Adrenal gland (tissue), 12 donors: Measurements from ENCODE around the gene UGT1A10. TPM values are rescaled to one million over a fixed set of nuclear protein-coding genes. Genes with fewer than 3 reads are reported as not detected.
"Not testable (repeated sequence)": the region's sequence is repeated elsewhere in the genome, so short reads cannot be mapped to it uniquely, and the experiment has no call there.

Experiments used
- DNase-seq, 7 donors: peaks; one replicate each; pipeline ENCODE4 v3.0.0-alpha.2; 2019 to 2020
- H3K27ac ChIP-seq, 5 donors: fragments of 200-600 bp; sonication (generic) in 4 of 5; 1 replicate in 3 of 5; 2 replicates in 2 of 5; pipeline versions ENCODE4 v1.5.1 to v1.8.0; 2016 to 2020; ENCODE audit warnings: mild to moderate bottlenecking in 1 of 5
- H3K27me3 ChIP-seq: fragments of 200-600 bp; 2 replicates; pipeline ENCODE4 v1.8.0; 2021
- H3K36me3 ChIP-seq, 2 donors: fragments of 200-600 bp; replicated peaks in 1 of 2; 1 replicate in 1 of 2; 2 replicates in 1 of 2; pipeline versions ENCODE4 v1.5.1 to v1.8.0; 2018 to 2022
- H3K4me1 ChIP-seq, 2 donors: fragments of 200-600 bp; replicated peaks in 1 of 2; 1 replicate in 1 of 2; 2 replicates in 1 of 2; pipeline versions ENCODE4 v1.5.1 to v1.8.0; 2018 to 2021
- H3K4me3 ChIP-seq, 4 donors: fragments of 200-600 bp; sonication (generic) in 3 of 4; one replicate each; pipeline ENCODE4 v1.5.1; 2016 to 2018
- H3K9me3 ChIP-seq, 3 donors: fragments of 200-600 bp; sonication (generic) in 1 of 3; replicated peaks in 1 of 3; 1 replicate in 2 of 3; 2 replicates in 1 of 3; pipeline versions ENCODE4 v1.5.1 to v1.8.0; 2016 to 2021
- POLR2A ChIP-seq, 2 donors: fragments of 450-650 bp; IDR thresholded peaks; one replicate each; pipeline ENCODE4 v1.6.1; 2017; ENCODE audit warnings: antibody characterized with exemption in 2 of 2, mild to moderate bottlenecking in 2 of 2, moderate library complexity in 1 of 2
- WGBS, 4 donors: extraction: QIAGEN DNeasy Blood & Tissue Kit in 2 of 4; methylation state at CpG; one replicate each; pipeline versions ENCODE4 v1.1.5 to v1.1.7; 2013 to 2017; 5-methylcytosine and 5-hydroxymethylcytosine counted together
- intact Hi-C, 2 donors: fragments of 100-400 bp; cut with DNase I; formaldehyde crosslinking; loops; one replicate each; pipeline versions ENCODE4 v1.14.1 to v1.15.0; 2022 to 2023
- polyA plus RNA-seq, 3 donors: library from polyadenylated mRNA; stranded (reverse); fragments of 200-250 nt in 2 of 3; fragments of 350-450 nt in 1 of 3; fragmentation: Illumina TruSeq in 1 of 3; extraction: RNeasy Lipid Tissue Mini Kit (QIAGEN cat#74804) in 1 of 3; gene quantifications; one replicate each; pipeline ENCODE4 v1.2.3, GENCODE V29; 2013 to 2014
- total RNA-seq, 9 donors: library from RNA; depleted of rRNA in 4 of 9; stranded (reverse); fragments of >200 nt in 4 of 9; fragments of 120-200 nt in 1 of 9; fragmentation: NEBNext Ultra II Directional in 1 of 9; extraction: Animal tissue kit (Norgen Biotek cat#: 25700) in 1 of 9; gene quantifications; one replicate each; pipeline versions ENCODE4 v1.1.0 to v1.2.4, GENCODE V29; 2013 to 2023
- TF ChIP-seq, protein P1 (sequence below), 6 experiments: fragments of 450-650 bp in 4 of 6; fragments of 200-600 bp in 2 of 6; sonication (generic) in 1 of 6; IDR thresholded peaks; 1 replicate in 5 of 6; 2 replicates in 1 of 6; pipeline versions ENCODE4 v1.5.1 to v1.8.0; 2016 to 2021; ENCODE audit warnings: antibody characterized with exemption in 6 of 6, mild to moderate bottlenecking in 2 of 6, moderate library complexity in 1 of 6
- donor health status: healthy with polysubstance abuse.
- donor health status: Bipolar disorder and iron deficiency.
- donor health status: DM: yes; HTN: yes; CAD: no.
- donor health status: DM: no; HTN: no; CAD: no.
- donor health status: DM: no; HTN: no; CAD: no.
- donor health status: DM: yes; HTN: yes; CAD: no.

UGT1A10 gene
- total and polyA plus RNA-seq, 12 donors, result not detected

DNA sequence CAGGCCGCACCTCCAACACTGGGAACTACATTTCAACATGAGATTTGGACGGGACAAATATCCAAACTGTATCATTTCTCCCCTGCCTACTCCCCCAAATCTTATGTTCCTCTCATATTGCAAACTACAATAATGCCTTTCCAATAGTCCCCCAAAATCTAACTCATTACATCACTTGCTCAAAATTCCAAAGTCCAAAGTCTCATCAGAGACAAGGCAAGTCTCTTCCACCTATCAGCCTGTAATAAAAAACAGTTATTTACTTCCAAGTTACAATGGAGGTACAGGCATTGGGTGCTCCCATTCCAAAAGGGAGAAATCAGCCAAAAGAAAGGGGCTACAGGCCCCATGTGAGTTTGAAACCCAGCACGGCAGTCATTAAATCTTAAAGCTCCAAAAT lies 31.4 kb upstream of the UGT1A10 start:
- WGBS, 4 donors, result 79 to 89% (median 86%) methylated on average over 3 of the region's 3 CpGs
- Histone ChIP-seq H3K4me3 (no peak overlapping the region), H3K36me3 (no peaks in the 10 kb centered on the region), H3K27ac (no peak overlapping the region), H3K27me3 (peaks cover 11% of the 10 kb centered on the region), H3K9me3 (no peaks in the 10 kb centered on the region), H3K4me1 (no peaks in the 10 kb centered on the region)
- intact Hi-C loops, result no loop called here
- TF ChIP-seq POLR2A (IDR thresholded peaks at IDR 0.05), result no peak
- TF ChIP-seq, protein P1, sequence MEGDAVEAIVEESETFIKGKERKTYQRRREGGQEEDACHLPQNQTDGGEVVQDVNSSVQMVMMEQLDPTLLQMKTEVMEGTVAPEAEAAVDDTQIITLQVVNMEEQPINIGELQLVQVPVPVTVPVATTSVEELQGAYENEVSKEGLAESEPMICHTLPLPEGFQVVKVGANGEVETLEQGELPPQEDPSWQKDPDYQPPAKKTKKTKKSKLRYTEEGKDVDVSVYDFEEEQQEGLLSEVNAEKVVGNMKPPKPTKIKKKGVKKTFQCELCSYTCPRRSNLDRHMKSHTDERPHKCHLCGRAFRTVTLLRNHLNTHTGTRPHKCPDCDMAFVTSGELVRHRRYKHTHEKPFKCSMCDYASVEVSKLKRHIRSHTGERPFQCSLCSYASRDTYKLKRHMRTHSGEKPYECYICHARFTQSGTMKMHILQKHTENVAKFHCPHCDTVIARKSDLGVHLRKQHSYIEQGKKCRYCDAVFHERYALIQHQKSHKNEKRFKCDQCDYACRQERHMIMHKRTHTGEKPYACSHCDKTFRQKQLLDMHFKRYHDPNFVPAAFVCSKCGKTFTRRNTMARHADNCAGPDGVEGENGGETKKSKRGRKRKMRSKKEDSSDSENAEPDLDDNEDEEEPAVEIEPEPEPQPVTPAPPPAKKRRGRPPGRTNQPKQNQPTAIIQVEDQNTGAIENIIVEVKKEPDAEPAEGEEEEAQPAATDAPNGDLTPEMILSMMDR (IDR thresholded peaks at IDR 0.05), result no peak
- no peak for DNase-seq

DNA sequence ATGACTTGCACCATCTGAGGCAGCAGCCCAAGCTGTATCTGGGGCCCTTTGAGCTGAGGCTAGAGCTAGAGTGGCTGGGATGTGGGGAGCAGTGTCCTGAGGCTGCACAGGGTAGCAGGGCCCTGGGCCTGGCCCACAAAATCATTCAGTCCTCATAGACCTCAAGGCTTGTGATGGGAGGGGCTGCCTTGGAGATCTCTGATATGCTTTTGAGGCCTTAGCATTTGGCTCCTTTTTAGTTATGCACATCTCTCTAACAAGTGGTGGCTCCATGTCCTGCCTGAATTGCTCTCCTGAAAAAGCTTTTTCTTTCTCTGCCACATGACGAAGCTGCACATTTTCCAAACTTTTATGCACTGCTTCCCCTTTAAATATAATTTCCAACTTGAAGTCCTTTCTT lies 30.6 kb upstream of the UGT1A10 start:
- DNase-seq, result no peak
- WGBS, 4 donors, result 76 to 100% (median 89%) methylated on average over 1 of the region's 1 CpG
- Histone ChIP-seq H3K27me3 (peaks cover 11% of the 10 kb centered on the region), H3K4me3 (no peak overlapping the region), H3K36me3 (no peaks in the 10 kb centered on the region), H3K4me1 (no peaks in the 10 kb centered on the region), H3K9me3 (no peaks in the 10 kb centered on the region), H3K27ac (no peak overlapping the region)
- intact Hi-C loops, result no loop called here
- TF ChIP-seq POLR2A (IDR thresholded peaks at IDR 0.05), result no peak
- TF ChIP-seq, protein P1 (IDR thresholded peaks at IDR 0.05), result no peak

DNA sequence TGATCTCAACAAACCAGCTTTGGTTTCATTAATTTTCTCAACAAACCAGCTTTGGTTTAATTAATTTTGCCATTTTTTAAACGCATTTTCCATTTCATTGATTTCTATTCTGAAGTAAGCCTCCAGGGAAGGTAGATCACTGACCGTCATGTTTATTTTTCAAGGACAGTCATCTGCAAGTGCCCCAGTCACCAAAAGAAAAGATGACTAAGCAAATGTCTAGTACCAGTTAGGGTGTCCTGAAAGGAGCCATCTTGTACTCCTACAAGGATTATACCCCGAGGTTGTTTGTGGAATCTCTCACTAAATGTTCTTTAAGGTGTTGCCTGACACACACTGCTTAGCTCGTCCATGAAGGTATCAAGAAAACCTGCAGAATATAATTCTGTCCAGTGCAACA lies 25.0 kb upstream of the UGT1A10 start:
- Histone ChIP-seq H3K36me3 (no peaks in the 10 kb centered on the region), H3K27me3 (peaks cover 2% of the 10 kb centered on the region), H3K4me1 (no peaks in the 10 kb centered on the region), H3K9me3 (no peaks in the 10 kb centered on the region), H3K27ac (no peak overlapping the region), H3K4me3 (no peak overlapping the region)
- WGBS, 4 donors, result 61 to 70% (median 68%) methylated on average over 4 of the region's 4 CpGs
- TF ChIP-seq POLR2A (IDR thresholded peaks at IDR 0.05), result no peak
- TF ChIP-seq, protein P1 (IDR thresholded peaks at IDR 0.05), result no peak
- no peak for DNase-seq
- intact Hi-C loops, result no loop called here

DNA sequence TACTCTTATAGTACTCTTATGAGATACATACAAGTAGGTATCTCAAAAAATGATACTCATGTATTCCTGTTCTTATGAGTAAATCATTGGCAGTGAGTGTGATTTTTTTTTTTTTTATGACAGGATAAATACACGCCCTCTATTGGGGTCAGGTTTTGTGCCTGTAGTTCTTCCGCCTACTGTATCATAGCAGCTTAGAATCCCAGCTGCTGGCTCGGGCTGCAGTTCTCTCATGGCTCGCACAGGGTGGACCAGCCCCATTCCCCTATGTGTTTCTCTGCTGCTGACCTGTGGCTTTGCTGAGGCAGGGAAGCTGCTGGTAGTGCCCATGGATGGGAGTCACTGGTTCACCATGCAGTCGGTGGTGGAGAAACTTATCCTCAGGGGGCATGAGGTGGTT lies 18.8 kb upstream of the UGT1A10 start, which contains the start of gene UGT1A8:
Gene UGT1A8 (plus strand): TSS at position 158 of the 400 bp plus-strand sequence. CDS start 75 bp downstream, at position 233.
- H3K9me3 ChIP-seq, H3K4me1 ChIP-seq, H3K27ac ChIP-seq, DNase-seq, intact Hi-C loops, H3K36me3 ChIP-seq, H3K4me3 ChIP-seq, H3K27me3 ChIP-seq: not testable (repeated sequence)
- WGBS, 4 donors, result 72 to 82% (median 77%) methylated on average over 5 of the region's 5 CpGs

DNA sequence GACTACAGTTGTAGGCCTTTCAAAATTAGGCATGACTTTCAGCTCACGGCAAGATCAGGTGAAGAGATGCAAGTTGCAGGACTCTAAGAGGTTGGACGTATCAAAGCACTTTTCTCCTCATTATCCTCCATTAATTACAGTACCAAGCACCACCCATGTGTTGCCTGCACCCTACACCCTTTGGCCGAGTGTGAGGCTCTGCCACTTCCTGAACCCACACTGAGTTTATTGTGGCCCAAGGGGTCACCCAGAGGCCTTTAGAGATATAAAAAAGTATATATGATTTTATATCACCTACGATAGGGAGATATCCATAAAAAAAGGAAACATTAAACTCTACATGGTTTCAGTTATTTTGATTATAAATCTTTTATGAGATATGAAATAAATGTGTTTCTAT lies 16.0 kb upstream of the UGT1A10 start:
- TF ChIP-seq POLR2A (IDR thresholded peaks at IDR 0.05), result no peak
- TF ChIP-seq, protein P1 (IDR thresholded peaks at IDR 0.05), result no peak
- Histone ChIP-seq H3K4me3 (no peak overlapping the region), H3K27me3 (peaks cover 13% of the 10 kb centered on the region), H3K4me1 (no peaks in the 10 kb centered on the region), H3K36me3 (no peaks in the 10 kb centered on the region), H3K27ac (no peak overlapping the region), H3K9me3 (no peaks in the 10 kb centered on the region)
- intact Hi-C loops, result no loop called here
- 74 to 81% (median 78%) methylated on average over 4 of the region's 4 CpGs for WGBS, 4 donors
- no peak for DNase-seq

DNA sequence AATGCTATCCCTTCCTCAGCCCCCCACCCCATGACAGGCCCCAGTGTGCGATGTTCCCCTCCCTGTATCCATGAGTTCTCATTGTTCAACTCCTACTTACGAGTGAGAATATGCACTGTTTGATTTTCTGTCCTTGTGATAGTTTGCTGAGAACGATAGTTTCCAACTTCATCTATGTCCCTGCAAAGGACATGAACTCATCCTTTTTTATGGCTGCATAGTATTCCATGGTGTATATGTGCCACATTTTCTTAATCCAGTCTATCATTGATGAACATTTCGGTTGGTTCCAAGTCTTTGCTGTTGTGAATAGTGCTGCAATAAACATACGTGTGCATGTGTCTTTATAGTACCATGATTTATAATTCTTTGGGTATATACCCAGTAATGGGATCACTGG lies 14.4 kb upstream of the UGT1A10 start:
- WGBS, 4 donors, result 74 to 86% (median 84%) methylated on average over 5 of the region's 5 CpGs
- H3K27me3 ChIP-seq, result peaks cover 12% of the 10 kb centered on the region
- H3K9me3 ChIP-seq, intact Hi-C loops, DNase-seq, H3K36me3 ChIP-seq, H3K4me3 ChIP-seq, H3K27ac ChIP-seq, H3K4me1 ChIP-seq: not testable (repeated sequence)
